ENCODE results near the gene ECM2.
A peak's percentile ranks its signal among the peaks of the same experiment; 100 is the strongest.
"Not testable (repeated sequence)": the region's sequence is repeated elsewhere in the genome, so short reads cannot be mapped to it uniquely, and the experiment has no call there.

ECM2 gene

DNA sequence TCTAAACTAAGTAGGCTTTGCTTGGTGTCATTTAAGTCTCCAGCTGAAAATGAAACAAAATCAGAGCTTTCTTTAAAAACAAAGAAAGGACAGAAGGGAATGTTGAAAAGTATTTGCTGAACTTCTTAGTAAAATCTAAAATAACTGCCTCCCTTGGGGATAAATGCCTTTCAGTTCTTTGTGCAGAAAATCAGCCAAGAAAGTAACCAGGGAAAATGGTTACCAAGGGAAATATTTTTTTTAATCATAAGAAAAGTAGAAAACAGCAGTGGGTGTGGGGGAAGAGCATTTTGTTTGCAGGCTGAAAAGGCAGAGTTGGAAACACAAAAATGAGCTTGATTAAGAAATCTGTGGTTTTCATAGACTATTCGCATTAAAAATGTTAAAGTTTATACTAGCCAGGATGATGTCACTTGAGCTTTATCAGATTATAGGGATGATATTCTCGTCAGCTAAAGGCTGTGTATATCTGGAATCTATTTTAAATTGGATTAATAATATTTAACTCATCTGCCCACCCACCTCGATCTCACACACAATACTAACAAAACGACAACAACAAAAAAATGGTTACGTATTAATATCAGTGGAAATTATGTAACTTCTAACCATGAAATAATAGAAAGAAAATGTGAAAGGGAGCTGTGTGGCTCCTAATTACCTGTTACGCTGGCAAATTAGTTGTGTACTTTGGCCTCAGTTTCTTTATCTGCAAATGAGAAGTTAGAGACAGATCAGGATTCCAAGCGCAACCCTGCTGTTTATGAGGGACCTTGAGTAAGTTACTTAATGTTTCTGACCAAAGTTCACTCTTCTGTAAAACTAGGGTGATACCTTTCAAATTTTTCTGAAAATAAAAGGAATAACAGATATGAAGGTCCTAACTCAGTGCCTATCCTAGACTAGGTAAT is at the start of gene ECM2:
Gene ECM2, minus strand, starts transcription at position 51 of the 911 bp plus-strand sequence. CDS start 13,124 bp downstream, outside the sequence.
- peak; percentile 9 for DNase-seq (ENCODE audit: low spot score)

DNA sequence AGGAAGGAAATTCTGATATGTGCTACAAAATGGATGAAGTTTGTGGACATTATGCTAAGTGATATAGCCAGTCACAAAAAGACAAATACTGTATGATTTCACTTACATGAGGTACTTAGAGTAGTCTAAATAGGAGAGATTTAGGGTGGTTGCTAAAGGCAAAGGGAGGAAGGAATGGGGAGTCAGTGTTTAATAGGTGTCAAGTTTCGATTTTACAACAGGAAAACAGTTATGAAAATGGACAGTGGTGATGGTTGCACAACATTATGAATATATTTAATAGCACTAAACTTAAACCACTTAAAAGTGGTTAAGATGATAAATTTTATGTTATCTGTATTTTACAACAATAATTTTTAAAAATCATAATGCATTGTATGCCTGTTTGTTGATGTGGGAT is 40.4 kb upstream of the ECM2 start:
- DNase-seq (ENCODE audit: low spot score): no peak

- DNase-seq (ENCODE audit: low spot score): not testable (repeated sequence)
Measured at GRCh38 chr9:92573612-92574011, 37.8 kb upstream of the ECM2 start.

- DNase-seq (ENCODE audit: low spot score): not testable (repeated sequence)
Measured at GRCh38 chr9:92571871-92572270, 36.1 kb upstream of the ECM2 start.

GRCh38 chr9:92564982-92565381 is 29.2 kb upstream of the ECM2 start:
- no peak for DNase-seq (ENCODE audit: low spot score)

GRCh38 chr9:92564504-92564903 is 28.7 kb upstream of the ECM2 start:
- no peak for DNase-seq (ENCODE audit: low spot score)

GRCh38 chr9:92563116-92564100 is 27.6 kb upstream of the ECM2 start:
- no peak for DNase-seq (ENCODE audit: low spot score)

- DNase-seq (ENCODE audit: low spot score): no peak
Measured at GRCh38 chr9:92562461-92562967, 26.7 kb upstream of the ECM2 start.

GRCh38 chr9:92561374-92562330 is 25.9 kb upstream of the ECM2 start:
- DNase-seq (ENCODE audit: low spot score): no peak

DNA sequence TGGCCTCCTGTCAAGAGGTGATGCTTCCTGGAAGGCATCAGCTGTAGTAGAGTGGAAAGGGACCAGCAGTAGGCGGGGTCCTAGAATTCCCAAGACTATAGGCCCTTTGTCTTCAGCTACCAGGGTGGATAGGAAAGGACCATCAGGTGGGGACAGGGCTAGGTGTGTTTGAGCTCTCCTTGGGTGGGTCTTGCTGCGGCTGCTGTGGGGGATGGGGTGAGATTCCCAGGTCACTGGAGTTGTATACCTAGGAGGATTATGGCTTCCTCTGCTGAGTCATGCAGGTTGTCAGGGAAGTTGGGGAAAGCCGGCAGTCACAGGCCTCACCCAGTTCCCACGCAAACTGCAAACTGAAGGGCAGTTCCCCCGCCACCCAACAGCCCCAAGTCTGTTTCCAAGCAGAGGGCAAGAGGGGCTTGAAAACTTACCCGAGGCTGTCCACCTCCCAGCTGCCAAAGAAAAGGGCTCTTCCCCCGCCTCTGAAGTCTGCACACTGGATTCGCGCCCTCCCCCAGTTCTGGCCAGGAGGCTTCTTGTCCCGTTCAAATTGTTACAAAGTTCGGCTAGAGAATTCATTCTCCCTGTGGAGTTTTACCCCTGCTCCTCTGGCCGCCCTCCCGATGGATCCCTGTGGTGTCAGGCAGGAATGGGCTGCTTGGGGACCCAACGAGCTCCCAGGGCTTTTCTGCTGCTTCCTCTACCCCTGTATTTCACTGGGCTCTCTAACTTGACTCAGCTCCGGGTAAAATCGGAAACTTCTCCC is 23.0 kb upstream of the ECM2 start:
- no peak for DNase-seq (ENCODE audit: low spot score)

DNA sequence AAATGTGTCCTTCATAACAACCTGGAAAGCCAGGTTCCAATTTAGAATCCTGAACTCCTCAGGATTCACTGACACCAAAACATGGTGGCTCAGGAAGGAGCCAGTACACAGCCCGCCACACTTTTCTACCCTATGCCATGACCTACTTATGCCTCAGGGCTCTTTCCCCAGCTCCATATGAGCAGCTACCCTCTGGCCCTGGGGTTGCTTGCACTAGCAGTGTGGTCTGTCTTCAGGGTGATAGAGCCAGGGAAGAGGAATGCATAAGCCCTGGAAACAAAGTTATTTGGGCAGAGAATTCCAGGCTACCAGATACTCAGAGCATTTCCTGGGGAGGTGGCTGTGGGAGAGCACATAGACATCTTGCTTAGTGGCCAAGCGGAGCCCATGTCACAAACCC is 15.0 kb upstream of the ECM2 start:
- no peak for DNase-seq (ENCODE audit: low spot score)

DNA sequence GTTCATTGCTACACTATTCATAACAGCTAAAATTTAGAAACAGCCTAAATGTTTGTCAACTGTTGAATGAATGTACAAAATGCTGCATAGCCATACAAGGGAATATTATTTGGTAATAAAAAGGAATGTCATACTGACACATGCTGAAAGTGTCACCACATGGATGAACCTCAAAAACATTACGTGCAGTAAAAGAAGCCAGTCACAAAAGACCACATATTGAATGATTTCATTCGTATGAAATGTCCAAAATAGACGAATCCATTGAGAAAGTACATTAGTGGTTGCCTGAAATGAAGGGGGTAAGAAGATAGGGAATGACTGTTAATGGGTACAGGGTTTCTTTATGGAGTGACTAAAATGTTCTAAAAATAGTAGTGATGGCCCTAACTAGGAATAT is 11.6 kb upstream of the ECM2 start:
- no peak for DNase-seq (ENCODE audit: low spot score)

GRCh38 chr9:92545002-92545510 is 9.3 kb upstream of the ECM2 start:
- no peak for DNase-seq (ENCODE audit: low spot score)

DNA sequence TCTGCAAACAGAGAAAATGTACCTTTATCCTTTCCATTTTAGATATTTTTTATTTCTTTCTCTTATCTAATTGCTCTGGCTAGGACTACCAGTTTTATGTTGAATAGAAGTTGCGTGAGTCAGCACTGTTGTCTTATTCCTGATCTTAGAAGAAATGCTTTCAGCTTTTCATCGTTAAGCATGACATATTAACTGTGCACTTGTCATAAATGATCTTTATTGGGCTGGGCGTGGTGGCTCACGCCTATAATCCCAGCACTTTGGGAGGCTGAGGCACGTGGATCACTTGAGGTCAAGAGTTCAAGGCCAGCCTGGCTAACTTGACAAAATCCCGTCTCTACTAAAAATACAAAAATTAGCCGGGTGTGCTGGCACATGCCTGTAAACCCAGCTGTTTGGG is 8.2 kb upstream of the ECM2 start:
- DNase-seq (ENCODE audit: low spot score): no peak

DNA sequence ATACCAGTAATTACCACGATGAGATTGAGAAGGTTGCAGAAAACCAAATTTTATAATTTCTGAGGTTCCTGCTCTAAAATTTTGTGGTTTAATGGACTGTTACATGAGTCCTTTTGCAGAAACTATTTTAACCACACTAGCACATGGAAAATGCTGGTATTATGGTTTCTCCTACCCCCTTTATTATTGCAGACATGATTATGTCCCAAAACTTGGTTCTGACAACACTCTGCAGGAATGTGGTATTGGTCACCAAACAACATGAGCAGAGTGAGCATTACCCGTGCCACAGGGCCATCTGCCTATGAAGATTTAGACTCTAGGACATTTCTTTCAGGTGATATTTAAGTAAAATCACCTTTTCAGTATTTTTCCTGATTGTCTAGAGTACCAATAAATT is 2.8 kb upstream of the ECM2 start:
- no peak for DNase-seq (ENCODE audit: low spot score)

- peak; percentile 14 for DNase-seq (ENCODE audit: low spot score)
Measured at GRCh38 chr9:92534674-92535073, 1.1 kb downstream of the ECM2 start.

- DNase-seq (ENCODE audit: low spot score): no peak
Measured at GRCh38 chr9:92534204-92534603, 1.6 kb downstream of the ECM2 start.

DNA sequence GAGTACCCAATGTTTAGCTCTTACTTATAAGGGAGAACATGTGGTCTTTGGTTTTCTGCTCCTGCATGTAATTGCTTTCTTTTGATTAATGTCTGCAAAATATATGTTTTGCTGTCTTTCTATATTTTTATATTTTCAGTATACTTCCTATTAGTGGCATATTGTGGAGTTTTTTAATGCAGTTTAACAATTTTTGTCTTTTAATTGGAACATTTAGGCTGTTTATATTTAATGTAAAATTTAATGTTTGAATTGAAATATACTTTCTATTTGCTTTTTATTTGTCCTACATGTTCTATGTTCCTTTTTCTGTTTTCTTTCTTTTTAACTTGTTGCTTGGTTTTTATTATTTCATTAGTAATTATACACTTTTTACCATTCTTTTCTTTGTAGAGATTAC is 4.9 kb downstream of the ECM2 start:
- DNase-seq (ENCODE audit: low spot score): no peak

DNA sequence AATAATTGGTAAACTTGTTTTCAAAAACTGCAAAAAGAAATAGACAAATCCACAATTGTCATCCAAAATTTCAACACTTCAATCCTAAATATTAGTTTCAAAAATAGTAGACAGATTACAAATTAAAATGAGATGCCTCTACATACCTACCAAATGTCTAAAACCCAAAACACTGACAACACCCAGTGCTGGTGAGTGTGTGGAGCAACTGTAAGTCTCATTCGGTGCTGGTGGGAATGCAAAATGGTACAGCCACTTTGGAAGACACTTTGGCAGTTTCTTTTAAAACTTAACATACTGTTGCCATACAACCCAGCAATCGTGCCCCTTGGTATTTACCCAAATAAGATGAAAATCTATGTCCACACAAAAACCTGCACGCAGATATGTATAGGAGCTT is 6.7 kb downstream of the ECM2 start:
- no peak for DNase-seq (ENCODE audit: low spot score)

DNA sequence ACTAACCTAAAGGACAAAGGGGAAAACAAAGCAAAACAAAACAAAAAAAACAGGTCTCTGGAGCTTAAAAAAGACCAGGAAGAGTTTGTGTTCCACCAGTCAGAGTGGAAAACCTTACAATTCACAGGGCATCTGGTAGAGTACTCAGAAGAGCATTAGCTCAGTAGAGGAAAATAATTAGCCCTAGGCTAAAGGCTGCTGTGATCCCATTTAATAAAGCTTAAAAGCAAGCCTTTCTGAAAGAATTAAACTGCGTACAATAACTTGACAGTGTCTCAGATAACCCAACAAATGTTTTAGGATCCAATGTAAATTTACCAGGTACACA is 7.3 kb downstream of the ECM2 start:
- no peak for DNase-seq (ENCODE audit: low spot score)

All from pons (tissue), 1 donor.